GM18511 (cell line): Measurements from ENCODE around the gene FCHSD1.

Experiments used
- ATAC-seq: cut with Tn5 transposase; IDR thresholded peaks from one replicate; pipeline ENCODE4 v1.9.1; 2021; ENCODE audit warnings: mild to moderate bottlenecking, moderate library complexity; ENCODE audit not compliant: unreplicated experiment

FCHSD1 gene

DNA sequence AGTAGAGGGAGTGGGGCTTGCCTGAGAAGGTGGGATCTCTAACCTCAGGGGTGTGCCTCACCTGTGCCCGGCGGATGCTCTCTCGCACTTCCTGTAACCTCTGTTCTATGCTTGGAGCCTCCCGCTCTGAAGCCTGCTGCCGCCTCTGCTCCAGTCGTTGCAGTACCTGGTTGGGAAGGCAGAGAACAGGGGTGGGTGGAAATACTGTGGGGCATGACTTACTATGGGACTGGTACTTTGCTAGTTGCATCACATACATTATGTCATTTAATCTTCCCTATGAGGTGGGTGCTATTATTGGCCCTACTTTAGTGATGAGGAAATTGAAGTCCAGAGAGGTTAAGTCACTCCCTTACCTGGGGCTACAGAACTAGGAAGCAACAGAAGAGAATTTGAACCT, 5.2 kb downstream of the FCHSD1 start:
- no peak for ATAC-seq

DNA sequence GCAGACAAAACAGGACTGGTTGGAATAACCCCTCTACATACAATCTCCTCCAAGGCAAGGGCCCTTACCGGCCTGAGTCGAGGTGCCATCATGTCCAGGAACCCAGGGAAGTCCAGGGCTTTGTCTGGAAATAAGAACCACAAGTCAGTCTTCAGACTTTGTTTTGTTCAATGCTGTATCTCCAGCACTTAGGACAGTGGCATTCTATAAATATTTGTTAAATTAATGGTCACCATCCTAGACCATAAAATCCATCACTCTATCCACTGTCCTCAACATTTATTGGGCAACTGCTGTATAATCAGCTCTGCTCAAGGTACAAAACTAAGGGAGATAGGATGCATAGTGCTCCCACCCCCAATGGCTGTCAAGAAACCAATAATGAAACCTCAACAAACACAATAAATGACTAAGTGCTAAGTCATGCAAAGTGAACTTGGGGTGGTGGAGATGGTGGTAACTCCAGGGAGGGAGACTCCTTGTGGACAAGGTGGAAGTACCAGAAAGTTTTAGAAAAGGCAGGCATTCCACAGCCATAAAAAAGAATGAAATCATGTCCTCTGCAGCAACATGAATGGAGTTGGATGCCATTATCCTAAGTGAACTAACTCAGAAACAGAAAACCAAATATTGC, 9.5 kb downstream of the FCHSD1 start:
- peak; percentile 48 for ATAC-seq

DNA sequence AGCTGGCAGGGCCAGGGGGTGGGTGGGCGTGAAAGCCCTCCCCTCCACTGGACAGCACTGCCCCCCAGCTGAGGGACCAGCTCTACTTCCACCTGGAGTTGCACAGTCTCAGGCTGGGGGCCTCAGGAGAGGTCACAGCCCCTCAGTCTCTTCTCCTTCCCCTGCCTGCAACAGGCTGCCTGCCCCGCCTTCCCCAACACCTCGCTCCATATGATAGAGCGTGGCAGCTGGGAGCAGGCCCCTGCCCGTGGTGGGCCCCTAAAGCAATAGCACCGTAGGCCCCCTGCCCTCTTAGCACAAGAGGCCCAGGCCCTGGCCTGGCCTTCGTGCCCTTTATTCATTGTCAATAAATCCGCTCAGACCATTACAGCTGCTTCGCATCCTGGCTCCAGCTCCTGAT, 10.5 kb downstream of the FCHSD1 start:
- no peak for ATAC-seq

DNA sequence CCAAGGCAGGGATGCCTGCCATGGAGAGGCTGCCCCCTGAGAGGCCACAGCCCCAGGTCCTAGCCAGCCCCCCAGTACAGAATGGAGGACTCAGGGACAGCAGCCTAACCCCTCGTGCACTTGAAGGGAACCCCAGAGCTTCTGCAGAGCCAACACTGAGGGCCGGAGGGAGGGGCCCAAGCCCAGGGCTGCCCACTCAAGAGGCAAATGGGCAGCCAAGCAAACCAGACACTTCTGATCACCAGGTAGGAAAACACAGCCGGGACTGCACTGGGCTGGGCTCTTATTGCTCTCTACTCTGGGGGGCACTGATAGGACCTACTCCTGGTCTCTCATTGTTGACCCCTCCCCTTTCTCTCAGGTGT, 11.2 kb downstream of the FCHSD1 start:
- ATAC-seq, result no peak

DNA sequence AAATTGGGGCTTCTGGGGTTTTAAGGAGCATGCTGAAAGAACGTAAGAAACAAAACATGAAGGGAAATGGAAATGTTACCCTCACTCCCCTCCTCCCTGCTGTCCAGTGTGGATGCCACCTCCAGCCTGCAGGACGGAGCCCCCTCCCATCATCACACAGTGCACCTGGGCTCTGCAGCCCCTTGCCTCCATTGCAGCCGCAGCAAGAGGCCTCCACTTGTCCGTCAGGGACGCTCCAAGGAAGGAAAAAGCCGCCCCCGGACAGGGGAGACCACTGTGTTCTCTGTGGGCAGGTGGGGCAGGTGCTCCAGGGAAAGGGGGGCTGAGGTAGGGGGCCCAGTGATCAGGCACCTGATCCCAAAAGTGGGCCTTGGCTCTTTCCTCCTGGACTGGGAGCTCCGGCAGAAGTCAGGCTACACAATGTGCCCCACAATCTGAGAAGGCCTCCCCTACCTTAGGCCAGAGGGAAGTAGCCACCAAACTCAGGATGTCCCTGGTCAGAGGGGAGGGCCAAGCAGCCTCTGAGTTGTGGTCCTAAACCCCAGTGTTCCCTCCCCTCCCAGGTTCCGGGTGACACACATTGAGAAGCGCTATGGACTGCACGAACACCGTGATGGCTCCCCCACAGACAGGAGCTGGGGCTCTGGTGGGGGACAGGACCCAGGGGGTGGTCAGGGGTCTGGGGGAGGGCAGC, 11.7 kb downstream of the FCHSD1 start:
- no peak for ATAC-seq

DNA sequence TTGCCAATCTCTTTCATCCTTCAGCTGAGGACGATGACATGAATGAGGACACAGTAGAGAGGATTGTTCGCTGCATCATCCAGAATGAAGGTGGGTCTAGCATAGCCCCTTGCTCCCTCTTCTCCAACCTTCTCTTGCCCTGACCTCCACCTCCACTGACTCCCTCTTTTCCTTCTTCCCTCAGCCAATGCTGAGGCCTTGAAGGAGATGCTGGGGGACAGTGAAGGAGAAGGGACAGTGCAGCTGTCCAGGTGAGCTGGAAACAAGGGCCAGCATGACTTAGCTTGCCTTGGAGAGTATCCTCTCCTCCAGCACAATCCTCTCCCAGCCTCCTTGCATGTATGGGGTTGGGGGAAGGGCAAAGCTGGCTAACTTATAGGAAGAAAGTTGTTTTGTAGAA, 12.4 kb downstream of the FCHSD1 start:
- no peak for ATAC-seq

DNA sequence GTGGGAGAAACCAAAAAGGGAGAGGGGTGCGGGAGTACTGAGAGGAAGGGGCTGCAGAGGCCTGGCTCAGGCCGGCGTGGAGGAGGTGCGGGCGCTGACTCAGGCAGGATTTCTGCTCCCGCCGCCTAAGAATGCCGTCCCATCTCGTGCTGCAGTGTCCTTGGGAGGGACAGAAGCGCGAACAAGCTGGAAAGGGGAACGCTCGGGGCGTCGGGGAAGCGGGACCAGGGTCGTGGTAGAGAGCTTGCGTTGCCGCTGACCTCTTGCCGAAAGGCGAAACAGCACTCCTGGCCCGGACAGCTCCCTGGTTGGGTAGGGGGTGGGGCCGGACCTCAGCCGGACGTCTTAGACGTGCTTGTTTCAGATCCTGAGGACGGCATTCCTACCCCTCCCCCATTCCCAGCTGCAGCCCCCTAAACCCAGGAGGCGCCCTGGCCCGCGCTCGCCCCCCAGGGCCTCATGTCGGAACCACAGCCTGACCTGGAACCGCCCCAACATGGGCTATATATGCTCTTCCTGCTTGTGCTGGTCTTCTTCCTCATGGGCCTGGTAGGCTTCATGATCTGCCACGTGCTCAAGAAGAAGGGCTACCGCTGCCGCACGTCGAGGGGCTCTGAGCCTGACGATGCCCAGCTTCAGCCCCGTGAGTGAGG, 13.3 kb downstream of the FCHSD1 start:
- peak; percentile 25 for ATAC-seq

DNA sequence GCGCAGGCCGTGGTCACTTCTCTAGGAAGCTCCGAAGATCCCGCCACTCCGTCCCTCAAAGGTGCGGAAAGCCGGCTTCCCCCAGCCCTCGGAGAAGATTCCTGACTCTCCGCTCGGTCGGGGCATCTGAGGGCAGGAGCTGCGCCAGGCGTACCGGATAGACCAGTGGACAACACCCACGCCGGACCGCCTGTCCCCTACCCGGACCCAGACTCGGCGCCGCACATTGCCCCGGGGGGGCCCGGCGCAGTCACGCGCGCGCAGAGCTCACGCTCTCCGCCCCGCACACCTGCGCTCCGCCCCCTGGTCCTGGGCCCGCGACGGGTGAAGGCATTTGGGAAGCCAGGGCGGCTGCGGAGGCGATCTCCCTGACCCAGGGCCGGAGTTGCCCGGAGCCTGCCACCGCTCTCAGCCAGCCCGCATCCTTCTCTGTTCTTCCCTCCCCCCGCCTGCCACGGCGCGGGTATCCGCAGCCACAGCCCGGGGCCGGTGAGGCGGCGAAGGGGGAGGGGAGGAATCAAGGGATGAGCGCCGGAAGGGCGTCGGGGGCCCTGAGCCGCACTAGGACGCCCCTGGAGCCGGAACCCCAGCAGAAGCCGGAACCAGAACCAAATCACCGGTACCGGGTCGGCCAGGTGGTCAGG, 14.0 kb downstream of the FCHSD1 start:
- peak; percentile 31 for ATAC-seq

DNA sequence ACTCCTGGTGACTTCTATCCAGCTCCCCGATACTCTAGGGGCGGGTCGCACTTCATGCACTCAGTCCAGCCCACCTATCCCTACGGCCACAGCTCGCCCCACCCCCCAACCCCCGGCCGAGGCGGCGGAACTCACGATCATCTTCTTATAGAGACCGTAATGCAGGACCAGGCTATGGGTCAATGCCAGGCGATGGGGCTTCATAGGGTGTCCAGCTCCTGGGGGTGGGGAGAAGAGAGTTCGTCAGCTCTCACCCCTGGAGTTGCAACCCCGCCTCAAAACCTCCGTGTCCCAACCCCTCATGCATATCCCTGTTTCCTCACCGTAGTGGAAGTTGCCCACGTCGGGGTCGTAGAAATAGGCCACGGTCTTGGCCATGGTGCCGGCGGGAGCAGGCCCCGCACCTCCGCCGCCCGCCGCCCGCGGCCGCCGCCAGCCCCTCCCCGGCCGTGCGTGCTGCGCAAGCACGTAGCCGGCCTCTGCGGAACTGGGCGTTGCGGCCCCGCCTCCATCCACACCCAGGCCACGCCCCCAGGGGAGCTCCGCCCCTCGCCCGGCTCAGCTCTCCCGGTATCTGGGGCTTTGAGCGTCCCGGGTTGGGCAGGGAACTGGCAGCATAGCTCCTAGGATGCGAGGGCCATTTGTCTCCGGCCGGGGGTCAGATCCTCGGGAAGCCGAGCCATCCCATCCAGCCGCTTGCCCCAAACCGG, 14.7 kb downstream of the FCHSD1 start, which contains the start of the genes HDAC3 and RELL2:
Gene HDAC3, minus strand, starts transcription at position 437 of the 710 bp plus-strand sequence. Its CDS starts 59 bp downstream, at position 378.
Gene RELL2, plus strand, starts transcription at position 585 of the 710 bp plus-strand sequence. CDS start 1,229 bp downstream, outside the sequence.
- peak; percentile 71 for ATAC-seq

DNA sequence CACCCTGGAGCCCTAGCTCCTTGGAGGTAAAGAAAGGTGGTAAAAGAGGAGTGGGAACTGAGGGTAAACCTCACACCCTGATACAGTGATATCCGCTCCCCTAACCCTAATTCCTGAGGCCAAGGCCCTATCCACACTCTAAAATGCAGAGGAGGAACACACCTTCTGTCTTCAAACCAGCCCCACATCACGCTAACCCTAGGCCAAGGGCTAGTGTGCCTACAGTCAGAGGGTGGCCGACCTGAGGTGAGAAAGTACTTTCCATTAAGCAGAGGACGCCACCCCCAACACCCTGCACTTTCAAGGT, 15.2 kb downstream of the FCHSD1 start:
- no peak for ATAC-seq

DNA sequence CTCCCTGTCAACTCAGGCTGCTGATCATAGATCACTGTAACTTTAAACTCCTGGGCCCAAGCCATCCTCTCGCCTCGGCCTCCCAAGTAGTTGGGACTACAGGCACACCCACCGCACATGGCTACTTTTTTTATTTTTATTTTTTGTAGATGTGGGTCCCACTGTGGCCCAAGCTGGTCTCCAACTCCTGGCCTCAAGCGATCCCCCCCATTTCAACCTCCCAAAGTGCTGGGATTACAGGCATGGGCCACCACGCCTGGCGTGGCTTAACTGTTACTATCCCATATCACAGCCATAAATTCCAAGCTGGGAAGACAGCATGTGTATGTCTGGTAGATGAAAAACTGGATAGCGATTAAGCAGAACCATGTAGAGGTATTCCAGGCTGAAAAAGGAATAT, 15.6 kb downstream of the FCHSD1 start:
- no peak for ATAC-seq

DNA sequence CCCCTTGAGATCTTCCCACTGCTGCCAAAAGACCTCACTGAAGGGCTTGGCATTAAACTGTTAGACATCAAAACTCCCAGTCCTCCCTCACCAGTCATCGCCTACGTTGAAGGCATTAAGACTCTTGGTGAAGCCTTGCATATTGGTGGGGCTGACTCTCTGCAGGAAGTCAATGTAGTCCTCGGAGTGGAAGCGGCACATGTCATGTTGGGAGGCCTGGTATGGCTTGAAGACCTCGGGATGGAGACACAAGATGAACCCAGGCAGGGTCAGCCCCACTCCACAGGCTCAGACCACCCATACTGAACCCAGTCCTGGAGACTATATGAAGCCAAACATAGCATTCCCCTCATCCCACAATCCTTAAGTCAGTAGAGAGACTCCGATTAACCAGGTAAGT, 16.5 kb downstream of the FCHSD1 start:
- ATAC-seq, result no peak

DNA sequence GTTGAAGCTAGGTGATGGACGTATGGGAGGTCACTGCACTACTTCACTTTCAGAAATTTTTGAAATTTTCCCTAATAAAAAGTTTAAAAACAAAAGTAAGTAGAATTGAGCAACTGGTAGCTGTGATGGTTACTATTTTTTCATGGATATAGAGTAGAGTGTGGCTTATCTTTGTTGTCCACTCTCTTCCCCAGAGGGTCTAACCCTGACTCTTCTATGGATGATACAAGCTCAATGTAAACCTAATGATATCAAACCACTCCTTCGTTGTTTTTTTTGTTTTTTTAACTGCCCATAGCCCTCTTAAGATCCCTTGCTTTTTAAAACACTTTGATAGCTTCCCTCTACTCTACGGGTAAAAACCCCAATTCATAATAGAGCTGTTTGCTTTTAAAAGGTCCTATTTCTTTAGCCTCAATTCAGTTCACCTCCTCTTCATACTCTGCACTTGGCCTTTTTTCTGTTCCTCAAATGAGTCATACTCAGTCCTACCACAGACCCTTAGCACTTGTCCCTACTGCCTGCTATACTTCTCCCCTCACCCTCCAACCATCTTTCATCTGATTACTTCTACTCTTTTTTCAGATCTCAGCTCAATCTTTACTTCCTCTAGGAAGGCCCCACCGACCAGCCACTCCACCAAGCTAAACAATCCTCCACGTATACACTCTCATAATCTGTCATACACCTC, 17.2 kb downstream of the FCHSD1 start:
- peak; percentile 65 for ATAC-seq

DNA sequence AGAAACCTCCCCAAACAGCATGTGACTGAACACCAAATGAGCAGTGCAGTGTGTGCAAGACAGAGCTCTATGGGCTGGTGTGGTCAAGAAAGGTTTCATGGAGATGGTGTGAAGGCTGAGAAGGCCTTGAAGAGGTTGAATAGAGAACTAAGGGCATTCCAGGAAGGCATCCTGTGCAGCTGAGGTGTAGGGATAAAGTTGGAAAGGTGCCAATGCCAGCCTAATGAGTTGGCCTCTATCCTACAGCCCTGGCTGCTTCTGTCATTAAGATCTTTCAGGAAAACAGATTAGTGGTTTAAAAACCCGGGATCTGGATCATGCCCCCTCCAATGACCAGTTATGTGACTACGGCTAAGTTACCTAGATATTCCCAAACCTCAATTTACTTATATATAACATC, 18.6 kb downstream of the FCHSD1 start:
- ATAC-seq, result no peak

DNA sequence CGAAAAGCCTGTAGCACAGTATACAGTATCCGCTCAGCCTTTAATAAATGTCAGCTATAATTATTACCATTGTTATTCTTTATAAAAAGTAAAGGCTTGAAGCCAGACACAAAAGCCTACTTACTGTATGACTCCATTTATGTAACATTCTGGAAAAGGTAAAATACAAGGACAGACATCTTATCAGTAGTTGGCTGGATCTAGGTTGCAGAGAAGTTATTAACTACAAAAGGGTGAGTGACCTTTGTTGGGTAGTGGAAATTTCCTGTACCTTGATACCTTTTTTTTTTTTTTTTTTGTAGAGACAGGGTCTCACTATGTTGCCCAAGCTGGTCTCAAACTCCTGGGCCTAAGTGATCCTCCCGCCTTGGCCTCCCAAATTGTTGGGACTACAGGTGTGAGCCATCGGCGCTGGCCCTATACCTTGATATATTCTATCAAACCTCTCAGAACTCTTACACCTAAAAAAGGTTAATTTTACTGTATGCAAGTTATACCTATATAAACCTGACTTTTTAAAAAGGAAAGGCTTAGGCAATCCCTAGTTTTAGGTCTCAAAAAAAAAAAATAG, 20.6 kb downstream of the FCHSD1 start:
- ATAC-seq, result no peak

DNA sequence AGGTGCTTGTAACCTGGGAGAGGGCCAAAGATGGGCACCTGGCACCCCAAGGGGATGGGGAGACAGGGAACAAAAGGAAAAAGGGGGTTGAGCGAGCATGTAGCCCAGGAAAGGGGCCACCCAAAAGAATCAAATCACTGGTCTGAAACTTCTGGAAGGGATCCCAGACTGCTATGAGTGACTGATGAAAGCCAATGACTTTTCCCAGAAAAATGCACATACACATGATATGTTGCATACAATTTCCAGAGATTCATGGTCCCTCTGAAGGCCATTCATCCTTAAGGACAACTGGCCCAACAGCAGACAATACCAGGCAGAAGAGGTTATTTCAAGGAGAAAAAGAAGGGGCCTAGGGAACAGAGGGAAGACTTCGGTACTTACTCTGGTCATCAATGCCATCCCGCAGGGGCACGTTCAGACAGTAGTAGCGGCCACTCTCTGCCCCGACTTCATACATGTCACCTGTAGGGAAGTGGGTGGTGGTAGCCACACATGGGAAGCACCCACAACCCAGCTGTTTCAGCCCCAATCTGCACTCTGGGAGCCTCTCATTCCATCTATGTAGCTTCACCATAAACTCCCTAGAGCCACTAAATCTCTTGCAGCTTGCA, 22.9 kb downstream of the FCHSD1 start:
- no peak for ATAC-seq

DNA sequence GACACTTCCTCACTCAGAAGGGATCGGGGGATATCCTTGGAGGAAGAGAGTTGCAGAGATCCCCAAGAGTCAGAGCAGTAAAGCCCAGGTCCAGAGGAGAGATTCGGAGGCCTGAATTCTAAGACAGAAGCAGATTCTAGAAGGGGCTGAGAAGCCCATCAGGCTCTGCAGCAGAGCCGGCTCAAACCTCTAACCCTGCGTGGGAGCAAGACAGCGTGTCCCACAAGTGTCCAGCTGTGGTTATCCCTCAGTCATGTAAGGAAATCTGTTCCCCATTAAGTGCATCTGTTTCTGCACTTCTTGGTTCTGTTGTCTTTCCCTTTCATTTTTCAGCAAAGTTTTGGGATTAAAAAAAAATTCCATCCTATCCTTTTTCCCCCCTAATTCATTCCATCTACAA, 27.6 kb downstream of the FCHSD1 start:
- ATAC-seq, result no peak

DNA sequence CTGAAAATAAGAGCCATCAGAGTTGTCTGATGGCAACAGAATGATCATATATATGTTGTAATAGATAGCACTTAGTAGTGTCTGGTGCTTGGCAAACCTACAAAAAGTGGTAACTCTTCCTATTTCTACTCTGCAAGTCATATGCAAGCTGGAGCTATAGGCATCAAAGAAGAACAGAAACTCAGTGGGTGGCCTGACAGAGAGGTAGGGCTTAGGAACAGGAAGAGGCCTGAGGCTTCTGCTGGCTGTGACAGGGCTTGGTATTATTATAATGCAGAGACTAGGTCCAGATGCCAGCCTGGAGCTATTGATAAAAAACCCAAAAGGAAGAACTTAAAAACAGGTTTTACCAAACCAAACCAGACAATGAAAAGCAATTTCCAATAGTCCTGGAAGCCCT, 28.0 kb downstream of the FCHSD1 start:
- peak; percentile 53 for ATAC-seq

DNA sequence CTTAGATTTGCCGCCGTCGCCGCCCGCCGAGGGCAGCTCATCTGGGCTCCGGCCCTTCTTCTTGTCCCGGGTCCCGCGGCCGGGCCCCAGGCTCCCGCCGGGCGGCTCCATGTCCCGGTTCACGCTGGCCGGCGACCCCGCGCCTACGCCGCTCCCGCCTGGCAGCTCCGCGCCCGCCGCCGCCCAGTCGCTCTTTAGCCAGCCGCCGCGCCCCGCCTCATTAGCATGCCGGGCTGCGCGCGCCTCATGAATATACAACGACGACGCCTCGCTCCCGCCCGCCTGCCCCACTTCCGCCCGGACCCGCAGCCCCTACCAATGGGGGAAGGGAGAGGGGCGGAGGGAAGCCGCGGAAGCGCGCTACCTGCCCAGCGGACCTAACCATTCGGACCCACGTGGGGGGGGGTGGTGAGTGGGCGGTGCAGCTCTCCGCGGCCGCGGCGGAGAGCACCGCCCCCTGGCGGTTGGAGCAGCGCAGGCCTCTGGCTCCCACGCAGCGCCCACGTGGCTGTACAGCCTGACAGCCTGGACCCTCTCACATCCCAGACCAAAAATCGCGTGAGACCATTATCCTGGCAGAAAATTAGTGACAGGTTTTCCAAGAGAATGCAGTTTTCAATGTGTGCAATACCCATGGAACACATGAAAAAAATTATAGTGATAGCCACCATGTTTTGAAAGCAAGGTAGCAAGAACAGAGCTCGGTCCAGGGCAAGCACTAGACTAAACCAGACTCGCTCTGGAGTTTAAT, 32.2 kb downstream of the FCHSD1 start, which contains the start of gene DIAPH1:
Gene DIAPH1, minus strand, starts transcription at position 197 of the 751 bp plus-strand sequence. Its CDS starts 86 bp downstream, at position 111.
- peak; percentile 84 for ATAC-seq
